Kidney glomerular epithelial cell (primary cell): ENCODE results near the gene SLC30A10.
"Not testable (repeated sequence)": the region's sequence is repeated elsewhere in the genome, so short reads cannot be mapped to it uniquely, and the experiment has no call there.

Experiments
- DNase-seq: peaks from one replicate; lab custom pipeline; 2025; lab: John Stamatoyannopoulos, UW

SLC30A10 gene

DNA sequence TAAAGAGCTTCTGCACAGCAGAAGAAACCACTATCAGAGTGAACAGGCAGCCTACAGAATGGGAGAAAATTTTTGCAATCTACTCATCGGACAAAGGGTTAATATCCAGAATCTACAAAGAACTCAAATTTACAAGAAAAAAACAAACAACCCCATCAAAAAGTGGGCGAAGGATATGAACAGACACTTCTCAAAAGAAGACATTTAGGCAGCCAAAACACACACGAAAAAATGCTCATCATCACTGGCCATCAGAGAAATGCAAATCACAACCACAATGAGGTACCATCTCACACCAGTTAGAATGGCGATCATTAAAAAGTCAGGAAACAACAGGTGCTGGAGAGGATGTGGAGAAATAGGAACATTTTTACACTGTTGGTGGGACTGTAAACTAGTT, 36.5 kb downstream of the SLC30A10 start:
- not testable (repeated sequence) for DNase-seq

DNA sequence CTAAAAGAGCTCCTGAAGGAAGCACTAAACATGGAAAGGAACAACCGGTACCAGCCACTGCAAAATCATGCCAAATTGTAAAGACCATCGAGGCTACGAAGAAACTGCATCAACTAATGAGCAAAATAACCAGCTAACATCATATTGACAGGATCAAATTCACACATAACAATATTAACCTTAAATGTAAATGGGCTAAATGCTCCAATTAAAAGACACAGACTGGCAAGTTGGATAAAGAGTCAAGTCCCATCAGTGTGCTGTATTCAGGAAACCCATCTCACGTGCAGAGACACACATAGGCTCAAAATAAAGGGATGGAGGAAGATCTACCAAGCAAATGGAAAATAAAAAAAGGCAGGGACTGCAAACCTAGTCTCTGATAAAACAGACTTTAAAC, 39.7 kb downstream of the SLC30A10 start:
- DNase-seq = not testable (repeated sequence)

DNA sequence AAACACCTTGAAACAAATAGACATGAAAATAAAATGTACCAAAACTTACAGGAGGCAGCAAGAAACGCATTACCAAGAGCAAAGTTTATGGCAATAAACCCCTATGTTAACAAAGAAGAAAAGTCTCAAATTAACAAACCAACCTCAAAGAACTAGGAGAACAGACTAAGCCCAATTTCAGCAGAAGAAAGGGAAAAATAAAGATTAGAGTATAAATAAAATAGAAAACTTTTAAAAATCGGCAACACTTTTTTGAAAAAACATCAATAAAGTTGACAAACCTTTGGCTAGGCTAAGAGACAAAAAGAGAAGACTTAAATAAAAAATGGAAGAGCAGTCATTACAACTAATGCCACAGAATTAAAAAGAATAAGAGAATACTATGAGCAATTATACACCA, 42.7 kb downstream of the SLC30A10 start:
- DNase-seq = no peak

DNA sequence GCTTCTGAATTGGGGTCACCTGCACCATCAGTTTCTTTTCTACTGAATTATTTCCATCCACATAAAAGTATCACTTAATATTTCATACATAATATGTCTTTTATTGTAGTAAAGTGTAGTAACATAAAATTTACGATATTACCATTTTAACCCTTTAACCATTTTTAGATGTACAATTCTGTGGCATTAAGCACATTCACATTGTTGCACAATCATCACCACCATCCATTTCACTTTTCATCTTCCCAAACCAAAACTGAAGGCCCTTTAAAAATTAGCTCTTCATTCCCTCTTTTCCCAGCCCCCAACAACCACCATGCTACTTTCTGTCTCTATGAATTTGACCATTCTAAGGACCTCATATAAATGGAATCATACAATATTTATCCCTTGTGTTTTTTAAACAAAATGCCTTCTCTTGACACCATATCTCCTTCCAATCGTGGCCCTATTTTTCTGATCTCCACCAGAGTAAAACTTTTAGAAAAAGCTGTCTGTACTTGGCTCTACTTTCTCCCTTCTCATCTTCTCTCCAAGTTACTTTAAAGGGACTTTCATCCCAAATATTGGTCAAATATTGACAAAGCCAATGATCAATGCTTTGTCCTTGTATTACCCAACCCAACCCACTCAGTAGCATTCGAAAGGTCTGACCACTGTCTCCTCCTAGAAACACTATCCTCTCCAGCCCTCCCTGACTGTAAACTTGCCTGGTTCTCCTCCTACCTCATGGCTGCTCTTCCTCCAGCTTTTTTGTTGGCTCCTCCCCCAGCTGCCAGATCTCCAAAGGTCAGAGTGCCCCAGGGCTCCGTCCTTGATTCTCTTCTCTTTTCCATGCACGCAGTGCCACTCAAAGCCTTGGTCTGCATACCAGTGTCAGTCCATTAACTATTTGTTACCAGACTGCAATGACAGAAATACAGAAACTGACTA, 44.7 kb downstream of the SLC30A10 start:
- no peak for DNase-seq

DNA sequence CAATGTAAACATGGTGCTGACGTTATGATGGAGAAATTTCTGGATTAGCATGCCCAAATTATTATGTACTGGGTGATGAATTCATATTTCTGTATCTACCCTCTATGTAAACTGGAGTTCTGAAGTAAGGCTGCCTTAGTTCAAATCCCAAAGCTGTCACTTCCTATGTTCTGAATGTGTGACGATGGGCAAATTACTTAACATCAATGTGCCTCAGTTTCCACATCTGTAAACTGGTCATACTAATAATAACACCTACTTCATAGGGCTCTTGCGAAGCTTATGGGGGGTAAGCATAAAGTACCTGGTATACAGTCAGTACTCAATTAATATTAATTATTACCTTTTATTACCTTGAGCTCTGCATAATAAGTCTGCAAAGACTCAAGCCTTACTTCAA, 45.6 kb downstream of the SLC30A10 start:
- DNase-seq = no peak

DNA sequence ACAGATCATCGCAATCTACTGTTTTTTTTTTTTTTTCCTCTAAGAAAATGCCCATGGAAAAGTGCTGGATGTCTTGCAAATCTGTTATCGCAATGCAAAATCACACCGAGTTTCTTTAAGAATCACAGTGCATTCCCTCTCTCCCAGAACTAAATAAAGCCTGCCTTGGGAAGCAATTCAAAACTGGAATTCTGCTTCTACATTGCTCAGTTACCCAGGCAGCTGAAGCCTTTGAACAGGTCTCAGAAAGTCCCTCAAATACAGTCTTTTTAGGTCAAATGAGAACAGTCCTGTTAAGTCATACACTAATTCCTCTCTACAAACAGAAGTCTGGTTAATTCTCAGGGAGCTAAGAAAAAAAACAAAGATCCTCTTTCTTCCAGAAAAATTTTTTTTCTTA, 46.3 kb downstream of the SLC30A10 start:
- no peak for DNase-seq

DNA sequence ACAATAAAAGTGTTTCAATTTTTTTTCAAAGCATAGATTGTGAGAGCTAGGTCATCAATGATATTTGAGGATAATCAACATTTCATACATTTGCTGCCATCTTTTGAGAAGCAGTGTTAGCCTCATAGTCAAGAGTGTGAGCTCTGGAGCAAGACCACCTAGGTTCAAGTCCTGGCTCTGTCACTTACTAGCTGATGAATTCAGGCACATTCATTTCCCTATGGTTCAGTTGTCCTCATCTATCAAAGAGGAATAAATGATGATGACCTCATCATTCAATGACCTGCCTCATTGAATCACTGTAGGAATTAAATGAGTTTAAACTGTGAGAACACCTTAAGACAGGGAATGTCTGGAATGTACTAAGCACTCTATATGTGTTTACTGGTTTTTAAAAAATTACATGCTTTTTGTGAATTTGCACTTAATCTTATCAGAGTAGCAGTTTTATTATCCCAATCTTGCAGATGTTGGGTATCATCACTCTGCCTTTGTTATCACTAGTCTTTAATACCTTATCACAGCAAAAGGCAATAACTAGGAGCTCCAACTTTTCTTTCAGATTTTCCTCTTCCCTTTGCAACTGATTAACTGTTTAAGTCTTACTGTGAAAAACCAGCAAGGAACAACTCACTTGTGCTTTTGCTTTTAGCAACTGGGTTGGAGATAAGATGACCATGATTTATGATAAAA, 47.4 kb downstream of the SLC30A10 start:
- no peak for DNase-seq

DNA sequence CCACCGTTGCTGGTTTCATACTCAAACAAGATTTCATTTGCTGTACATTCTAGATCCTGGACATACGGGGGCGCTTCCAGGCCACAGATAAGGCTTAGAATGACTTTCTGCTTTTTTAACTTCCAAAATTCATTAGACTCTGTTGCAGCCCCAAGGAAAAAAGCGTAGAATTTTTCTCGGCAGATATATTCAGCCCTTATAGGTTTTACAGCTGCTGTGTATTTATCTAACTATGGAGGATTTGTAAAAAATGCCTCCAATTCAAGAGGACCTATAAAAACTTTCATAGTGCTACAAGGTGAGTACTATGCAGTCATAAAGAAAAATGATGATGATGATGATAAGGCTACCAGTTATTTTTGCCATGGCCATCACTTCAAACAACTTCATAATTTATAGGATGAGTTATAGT, 51.6 kb downstream of the SLC30A10 start:
- DNase-seq = no peak

DNA sequence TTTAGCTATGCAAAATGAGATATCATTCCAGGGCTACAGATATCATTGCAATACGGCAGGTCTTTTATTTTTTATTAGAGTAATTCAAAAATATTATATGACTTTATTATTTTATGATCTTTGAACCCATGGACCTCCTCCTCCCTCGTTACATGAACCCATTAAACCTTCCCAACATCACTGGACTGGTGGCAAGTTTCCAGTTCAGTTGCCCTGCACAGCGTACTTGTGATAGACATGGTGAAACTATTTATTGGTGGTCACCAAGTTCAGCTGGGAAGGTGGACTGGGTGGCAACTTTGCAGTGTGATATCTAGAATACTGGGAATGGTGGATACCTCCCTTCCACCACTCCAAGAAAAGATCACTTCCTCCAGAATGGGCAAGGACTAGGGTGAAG, 52.5 kb downstream of the SLC30A10 start:
- DNase-seq = no peak

DNA sequence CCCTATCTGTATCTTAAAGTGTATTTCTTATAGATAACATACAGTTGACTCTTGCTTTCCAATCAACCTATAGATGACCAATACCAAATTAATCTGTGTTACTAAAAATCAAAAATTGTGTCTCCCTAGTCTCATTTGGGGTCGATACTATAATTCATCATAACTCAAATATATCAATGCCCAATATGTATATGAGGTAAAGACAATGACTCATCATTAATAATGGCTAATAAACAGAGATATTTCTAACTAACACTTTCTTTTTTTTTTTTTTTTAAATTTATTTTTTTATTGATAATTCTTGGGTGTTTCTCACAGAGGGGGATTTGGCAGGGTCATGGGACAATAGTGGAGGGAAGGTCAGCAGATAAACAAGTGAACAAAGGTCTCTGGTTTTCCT, 55.8 kb downstream of the SLC30A10 start:
- not testable (repeated sequence) for DNase-seq

DNA sequence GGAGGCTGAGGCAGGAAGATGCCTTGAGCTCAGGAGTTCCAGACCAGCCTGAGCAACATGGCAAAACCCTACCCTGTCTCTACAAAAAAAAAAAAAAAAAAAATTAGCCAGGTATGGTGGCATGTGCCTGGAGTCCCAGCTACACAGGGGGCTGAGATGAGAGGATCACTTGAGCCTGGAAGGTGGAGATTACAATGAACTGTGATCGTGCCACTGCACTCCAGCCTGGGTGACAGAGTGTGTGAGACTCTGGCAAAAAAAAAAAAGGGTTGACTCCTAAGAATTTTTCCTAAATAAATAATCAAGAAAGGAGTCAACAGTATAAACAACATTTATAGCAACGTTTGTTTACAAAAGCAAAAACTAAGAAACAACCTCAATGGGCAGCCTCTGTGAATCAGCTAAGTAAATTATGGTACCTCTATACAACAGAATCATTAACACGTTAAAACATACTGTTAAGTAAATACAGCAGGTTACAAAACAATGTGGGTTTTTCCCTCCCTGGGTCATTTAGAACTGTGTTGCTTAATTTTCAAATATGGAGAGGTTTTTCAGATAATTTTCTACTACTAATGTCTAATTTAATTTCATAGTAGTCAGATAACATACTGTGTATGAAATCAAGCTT, 56.8 kb downstream of the SLC30A10 start:
- DNase-seq = no peak

DNA sequence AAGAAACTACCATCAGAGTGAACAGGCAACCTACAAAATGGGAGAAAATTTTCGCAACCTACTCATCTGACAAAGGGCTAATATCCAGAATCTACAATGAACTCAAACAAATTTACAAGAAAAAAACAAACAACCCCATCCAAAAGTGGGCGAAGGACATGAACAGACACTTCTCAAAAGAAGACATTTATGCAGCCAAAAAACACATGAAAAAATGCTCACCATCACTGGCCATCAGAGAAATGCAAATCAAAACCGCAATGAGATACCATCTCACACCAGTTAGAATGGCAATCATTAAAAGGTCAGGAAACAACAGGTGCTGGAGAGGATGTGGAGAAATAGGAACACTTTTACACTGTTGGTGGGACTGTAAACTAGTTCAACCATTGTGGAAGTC, 59.7 kb downstream of the SLC30A10 start:
- not testable (repeated sequence) for DNase-seq
